ENCODE results near the gene PAM16.

PAM16 gene

GRCh38 chr16:4293822-4294457 is 57.2 kb downstream of the PAM16 start:
- FAIRE-seq = no peak

- FAIRE-seq = no peak
Observed at GRCh38 chr16:4293181-4293716, 57.9 kb downstream of the PAM16 start.

- no peak for FAIRE-seq
Observed at GRCh38 chr16:4291699-4292098, 59.4 kb downstream of the PAM16 start.
